AG04449 (cell line): Measurements from ENCODE around the gene COL4A1.

Experiments
- CTCF ChIA-PET: fragments of 350-600 bp; formaldehyde crosslinking; extraction: SDS; loops from one replicate; lab custom pipeline; 2021; ENCODE audit warnings: antibody characterized with exemption; lab: Yijun Ruan, JAX
- POLR2A ChIA-PET: fragments of 400-600, 350-600 bp; formaldehyde crosslinking; extraction: SDS; loops from one replicate; lab custom pipeline; 2020; ENCODE audit warnings: antibody characterized with exemption, inconsistent platforms; lab: Yijun Ruan, JAX
- DNase-seq: peaks from one replicate; pipeline ENCODE4 v3.0.0-alpha.2; 2010; ENCODE audit warnings: low read depth, low spot score
- H3K4me3 ChIP-seq: 2 replicates; pipeline ENCODE4 v1.5.1; 2011; ENCODE audit warnings: low read depth, mild to moderate bottlenecking, control low read depth, low read length
- TF ChIP-seq, protein P1 (sequence below): IDR thresholded peaks from one replicate; pipeline ENCODE4 v1.5.1; 2011; ENCODE audit warnings: mild to moderate bottlenecking, moderate library complexity, low read length, control low read depth, inconsistent platforms; ENCODE audit not compliant: insufficient read depth; ENCODE audit errors: missing control alignments

Gene COL4A1

GRCh38 chr13:110257408-110257807 lies 49.5 kb downstream of the COL4A1 start:
- CTCF ChIA-PET: interaction anchor here (4.2 kb wide), 1 partner anchor 10 kb away, joined by 18 read pairs; no protein-coding TSS in a partner anchor
- H3K4me3 ChIP-seq: no peak overlapping the region
- POLR2A ChIA-PET: no interaction called here
- TF ChIP-seq, protein P1, sequence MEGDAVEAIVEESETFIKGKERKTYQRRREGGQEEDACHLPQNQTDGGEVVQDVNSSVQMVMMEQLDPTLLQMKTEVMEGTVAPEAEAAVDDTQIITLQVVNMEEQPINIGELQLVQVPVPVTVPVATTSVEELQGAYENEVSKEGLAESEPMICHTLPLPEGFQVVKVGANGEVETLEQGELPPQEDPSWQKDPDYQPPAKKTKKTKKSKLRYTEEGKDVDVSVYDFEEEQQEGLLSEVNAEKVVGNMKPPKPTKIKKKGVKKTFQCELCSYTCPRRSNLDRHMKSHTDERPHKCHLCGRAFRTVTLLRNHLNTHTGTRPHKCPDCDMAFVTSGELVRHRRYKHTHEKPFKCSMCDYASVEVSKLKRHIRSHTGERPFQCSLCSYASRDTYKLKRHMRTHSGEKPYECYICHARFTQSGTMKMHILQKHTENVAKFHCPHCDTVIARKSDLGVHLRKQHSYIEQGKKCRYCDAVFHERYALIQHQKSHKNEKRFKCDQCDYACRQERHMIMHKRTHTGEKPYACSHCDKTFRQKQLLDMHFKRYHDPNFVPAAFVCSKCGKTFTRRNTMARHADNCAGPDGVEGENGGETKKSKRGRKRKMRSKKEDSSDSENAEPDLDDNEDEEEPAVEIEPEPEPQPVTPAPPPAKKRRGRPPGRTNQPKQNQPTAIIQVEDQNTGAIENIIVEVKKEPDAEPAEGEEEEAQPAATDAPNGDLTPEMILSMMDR: no peak
- DNase-seq: no peak

GRCh38 chr13:110256126-110256905 lies 50.6 kb downstream of the COL4A1 start:
- CTCF ChIA-PET: interaction anchor here (0.6 to 4.2 kb wide), 2 partner anchors 9 to 12 kb away, joined by 3 to 18 read pairs; no protein-coding TSS in a partner anchor
- no peak overlapping the region for H3K4me3 ChIP-seq
- no peak for DNase-seq
- POLR2A ChIA-PET: no interaction called here
- TF ChIP-seq, protein P1: no peak

- ChIA-PET CTCF (interaction anchor here (1.0 kb wide), 2 partner anchors 157 to 201 kb away, joined by 4 read pairs; no protein-coding TSS in a partner anchor), POLR2A (no interaction called here)
- no peak overlapping the region for H3K4me3 ChIP-seq
- TF ChIP-seq, protein P1: no peak
- DNase-seq: no peak
Measured at GRCh38 chr13:110254751-110255553, 52.0 kb downstream of the COL4A1 start.

- ChIA-PET CTCF (no interaction called here), POLR2A (no interaction called here)
- H3K4me3 ChIP-seq: no peak overlapping the region
- TF ChIP-seq, protein P1: no peak
- no peak for DNase-seq
Measured at GRCh38 chr13:110254151-110254679, 52.7 kb downstream of the COL4A1 start.

DNA sequence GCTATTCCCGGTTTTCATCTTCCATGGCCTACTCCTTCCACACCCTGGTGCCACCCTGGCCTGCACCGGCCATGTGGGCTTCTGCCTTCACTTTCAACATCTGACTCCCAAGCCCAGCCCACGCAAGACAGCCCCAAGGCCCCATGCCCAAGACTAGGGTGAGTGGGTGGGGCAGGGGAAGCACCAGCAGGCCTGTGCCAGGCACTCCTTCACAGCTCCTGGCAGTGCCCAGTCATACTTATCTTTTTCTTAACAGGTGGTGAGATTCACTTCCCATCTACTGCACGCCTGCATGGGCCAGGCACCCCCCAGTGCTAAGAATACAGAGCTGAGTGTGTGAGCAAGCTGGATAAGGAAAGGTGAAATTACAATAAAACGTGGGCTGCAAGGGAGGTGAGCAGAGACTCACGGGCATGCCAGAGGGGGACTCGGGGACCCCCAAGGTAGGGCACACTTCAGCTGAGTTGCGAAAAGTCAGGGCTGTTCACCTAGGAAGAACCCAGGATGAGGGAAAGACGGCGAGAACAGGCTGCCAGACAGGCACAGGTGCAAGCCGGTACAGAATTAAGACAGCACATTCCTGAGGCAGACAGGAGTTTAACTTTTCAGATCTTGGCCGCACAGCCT lies 55.7 kb downstream of the COL4A1 start:
- CTCF ChIA-PET: interaction anchor here (1.4 kb wide), 1 partner anchor 16 kb away, joined by 4 read pairs; no protein-coding TSS in a partner anchor
- DNase-seq: no peak
- no peak overlapping the region for H3K4me3 ChIP-seq
- POLR2A ChIA-PET: no interaction called here
- TF ChIP-seq, protein P1: no peak
